Pancreas (tissue), 10 donors: ENCODE measurements around the gene BICD1. TPM values are rescaled to one million over a fixed set of nuclear protein-coding genes. Genes with fewer than 3 reads are reported as not detected.

ENCODE experiments used
- ATAC-seq, 4 donors: fragments of 200-7000 bp; cut with Tn5 transposase; one replicate each; pipeline versions ENCODE4 v1.8.0 to v1.9.1; 2020; ENCODE audit warnings: mild to moderate bottlenecking in 4 of 4, moderate library complexity in 4 of 4
- DNase-seq, 6 donors: peaks; one replicate each; pipeline ENCODE4 v3.0.0-alpha.2; 2020
- FAIRE-seq: peaks from 2 replicates; lab custom pipeline; 2012; peaks lifted over from hg19 to GRCh38; lab: Jason Lieb, UNC
- H3K27ac ChIP-seq, 4 donors: fragments of 200-600 bp; sonication (generic); 1 replicate in 3 of 4; 2 replicates in 1 of 4; pipeline versions ENCODE4 v1.5.0 to v1.8.0; 2020
- H3K27me3 ChIP-seq, 4 donors: fragments of 200-600 bp; one replicate each; pipeline ENCODE4 v1.8.0; 2021
- H3K36me3 ChIP-seq, 3 donors: fragments of 200-600 bp; sonication (generic) in 1 of 3; one replicate each; pipeline versions ENCODE4 v1.5.0 to v1.8.0; 2020 to 2021
- H3K4me1 ChIP-seq, 3 donors: fragments of 200-600 bp; one replicate each; pipeline ENCODE4 v1.8.0; 2021
- H3K4me3 ChIP-seq, 4 donors: fragments of 200-600 bp; sonication (generic) in 2 of 4; one replicate each; pipeline versions ENCODE4 v1.5.0 to v1.8.0; 2020 to 2021
- H3K9me3 ChIP-seq, 4 donors: fragments of 200-600 bp; one replicate each; pipeline ENCODE4 v1.8.0; 2021
- WGBS, 2 donors: extraction: QIAGEN DNeasy Blood & Tissue Kit; methylation state at CpG; one replicate each; pipeline ENCODE4 v1.1.7; 2013; 5-methylcytosine and 5-hydroxymethylcytosine counted together
- intact Hi-C, 3 donors: fragments of 100-400 bp; cut with DNase I; formaldehyde crosslinking; loops; one replicate each; pipeline versions ENCODE4 v1.11.1 to v1.14.2; 2022
- polyA plus RNA-seq, 2 donors: library from polyadenylated mRNA; stranded (reverse); fragments of 200-250 nt; gene quantifications; one replicate each; pipeline ENCODE4 v1.2.3, GENCODE V29; 2013
- total RNA-seq, 6 donors: library from RNA; stranded (reverse); fragmentation: NEBNext Ultra II Directional in 4 of 6; extraction: Animal tissue kit (Norgen Biotek cat#: 25700) in 4 of 6; gene quantifications; one replicate each; pipeline versions ENCODE4 v1.2.1 to v1.2.4, GENCODE V29; 2021 to 2023
- TF ChIP-seq, protein P1 (sequence below), 4 donors: fragments of 200-600 bp; sonication (generic) in 3 of 4; IDR thresholded peaks; one replicate each; pipeline versions ENCODE4 v1.5.0 to v1.8.0; 2021; ENCODE audit warnings: antibody characterized with exemption in 4 of 4
- donor health status: healthy with polysubstance abuse.
- donor health status: DM: no; HTN: no; CAD: no; lungs with moderate emphysema.
- donor health status: DM: no; HTN: no; CAD: no.
- donor health status: control.
- donor health status: control.
- donor health status: Bipolar disorder and iron deficiency.
- donor health status: DM: yes; HTN: yes; CAD: no.
- donor health status: DM: no; HTN: no; CAD: no.
- donor health status: DM: no; HTN: no; CAD: no.
- donor health status: DM: yes; HTN: yes; CAD: no.

BICD1 gene
- total and polyA plus RNA-seq, 8 donors: 2.4 to 8.1 (median 3.4) TPM

DNA sequence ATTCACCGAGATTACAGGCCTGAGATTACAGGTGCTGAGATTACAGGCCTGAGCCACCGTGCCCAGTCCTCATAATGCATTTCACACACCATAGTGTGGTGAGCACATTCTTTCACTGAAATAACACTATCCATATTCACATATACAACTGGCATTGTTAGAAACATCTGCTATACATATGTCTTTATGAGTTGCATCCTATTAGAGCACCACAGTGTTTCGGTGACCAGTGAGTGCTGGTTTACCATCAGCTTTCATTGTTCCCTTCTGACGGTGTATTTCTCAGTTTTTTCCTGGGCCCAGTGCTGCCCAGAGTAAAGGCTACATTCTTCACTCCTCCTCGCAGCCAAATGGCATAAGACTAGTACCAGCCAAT is 196.5 kb downstream of the BICD1 start:
- intact Hi-C loops: loop anchor here in 1 of 3 donors (5.0 to 10.0 kb wide), 3 partner anchors 238 to 648 kb away; partner anchors contain the start of genes ETFBKMT and RESF1
- 88 to 91% methylated on average over 5 of the region's 5 CpGs for WGBS, 2 donors
- FAIRE-seq (no peak), ATAC-seq (no peak), DNase-seq (no peak)
- no peaks in the 10 kb centered on the region for H3K9me3 ChIP-seq
- H3K4me1 ChIP-seq: no peaks in the 10 kb centered on the region
- no peaks in the 10 kb centered on the region for H3K36me3 ChIP-seq
- H3K4me3 ChIP-seq: no peak overlapping the region
- H3K27ac ChIP-seq: no peak overlapping the region
- H3K27me3 ChIP-seq: no peaks in the 10 kb centered on the region
- TF ChIP-seq, protein P1, sequence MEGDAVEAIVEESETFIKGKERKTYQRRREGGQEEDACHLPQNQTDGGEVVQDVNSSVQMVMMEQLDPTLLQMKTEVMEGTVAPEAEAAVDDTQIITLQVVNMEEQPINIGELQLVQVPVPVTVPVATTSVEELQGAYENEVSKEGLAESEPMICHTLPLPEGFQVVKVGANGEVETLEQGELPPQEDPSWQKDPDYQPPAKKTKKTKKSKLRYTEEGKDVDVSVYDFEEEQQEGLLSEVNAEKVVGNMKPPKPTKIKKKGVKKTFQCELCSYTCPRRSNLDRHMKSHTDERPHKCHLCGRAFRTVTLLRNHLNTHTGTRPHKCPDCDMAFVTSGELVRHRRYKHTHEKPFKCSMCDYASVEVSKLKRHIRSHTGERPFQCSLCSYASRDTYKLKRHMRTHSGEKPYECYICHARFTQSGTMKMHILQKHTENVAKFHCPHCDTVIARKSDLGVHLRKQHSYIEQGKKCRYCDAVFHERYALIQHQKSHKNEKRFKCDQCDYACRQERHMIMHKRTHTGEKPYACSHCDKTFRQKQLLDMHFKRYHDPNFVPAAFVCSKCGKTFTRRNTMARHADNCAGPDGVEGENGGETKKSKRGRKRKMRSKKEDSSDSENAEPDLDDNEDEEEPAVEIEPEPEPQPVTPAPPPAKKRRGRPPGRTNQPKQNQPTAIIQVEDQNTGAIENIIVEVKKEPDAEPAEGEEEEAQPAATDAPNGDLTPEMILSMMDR (IDR thresholded peaks at IDR 0.05): no peak

DNA sequence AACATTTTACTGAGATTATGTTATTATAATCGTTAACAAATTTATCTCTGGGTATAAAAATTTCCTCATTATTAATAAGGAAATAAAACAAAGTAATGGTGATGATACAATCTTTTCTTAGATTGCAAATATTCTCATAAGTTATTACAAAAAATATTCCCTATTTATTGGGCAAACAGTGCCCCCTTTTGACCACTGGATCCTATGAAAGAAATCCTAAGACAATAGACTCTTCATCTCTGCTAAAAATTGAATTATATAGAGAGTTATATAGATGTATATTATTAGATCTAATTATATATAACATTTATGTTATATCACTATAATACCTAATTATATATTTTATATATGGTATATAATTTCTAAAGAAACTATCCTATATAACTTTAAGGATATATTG is 198.5 kb downstream of the BICD1 start:
- no peak for ATAC-seq
- Histone ChIP-seq H3K4me1 (no peaks in the 10 kb centered on the region), H3K27me3 (no peaks in the 10 kb centered on the region), H3K36me3 (no peaks in the 10 kb centered on the region), H3K27ac (no peak overlapping the region), H3K4me3 (no peak overlapping the region), H3K9me3 (no peaks in the 10 kb centered on the region)
- peak; percentile 61 for FAIRE-seq
- no peak for DNase-seq
- intact Hi-C loops: loop anchor here in 1 of 3 donors (10.0 kb wide), 2 partner anchors 240 to 650 kb away; partner anchors contain the start of gene ETFBKMT
- WGBS, 2 donors: 25 to 50% methylated on average over 1 of the region's 1 CpG
- TF ChIP-seq, protein P1 (IDR thresholded peaks at IDR 0.05): peak in 1 of 4 donors; percentile 20

DNA sequence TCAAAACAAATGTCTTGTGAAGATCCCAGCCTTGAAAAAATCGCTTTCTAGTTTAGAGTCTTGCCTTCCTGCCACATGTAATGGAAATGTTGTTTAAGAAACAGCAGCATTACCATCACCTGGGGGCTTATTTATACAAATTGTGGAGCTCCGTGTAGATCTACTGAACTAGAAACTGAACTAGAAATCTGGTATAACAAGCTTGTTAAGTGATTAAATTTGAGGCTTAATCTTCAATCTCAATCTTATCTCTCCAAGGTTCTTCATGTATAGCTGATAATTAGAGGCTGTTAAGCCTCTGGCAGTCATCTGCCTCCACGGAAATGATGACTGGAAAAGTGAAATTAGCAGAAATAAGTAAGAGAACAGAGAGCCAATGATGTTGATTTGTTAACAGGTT is 200.7 kb downstream of the BICD1 start:
- H3K4me1 ChIP-seq: no peaks in the 10 kb centered on the region
- no peaks in the 10 kb centered on the region for H3K27me3 ChIP-seq
- H3K9me3 ChIP-seq: no peaks in the 10 kb centered on the region
- H3K27ac ChIP-seq: no peak overlapping the region
- FAIRE-seq (no peak), ATAC-seq (no peak), DNase-seq (no peak)
- intact Hi-C loops: loop anchor here in 1 of 3 donors (10.0 kb wide), 2 partner anchors 243 to 653 kb away; partner anchors contain the start of gene ETFBKMT
- WGBS, 2 donors: 49 to 55% methylated on average over 3 of the region's 3 CpGs
- no peaks in the 10 kb centered on the region for H3K36me3 ChIP-seq
- TF ChIP-seq, protein P1 (IDR thresholded peaks at IDR 0.05): no peak
- no peak overlapping the region for H3K4me3 ChIP-seq

DNA sequence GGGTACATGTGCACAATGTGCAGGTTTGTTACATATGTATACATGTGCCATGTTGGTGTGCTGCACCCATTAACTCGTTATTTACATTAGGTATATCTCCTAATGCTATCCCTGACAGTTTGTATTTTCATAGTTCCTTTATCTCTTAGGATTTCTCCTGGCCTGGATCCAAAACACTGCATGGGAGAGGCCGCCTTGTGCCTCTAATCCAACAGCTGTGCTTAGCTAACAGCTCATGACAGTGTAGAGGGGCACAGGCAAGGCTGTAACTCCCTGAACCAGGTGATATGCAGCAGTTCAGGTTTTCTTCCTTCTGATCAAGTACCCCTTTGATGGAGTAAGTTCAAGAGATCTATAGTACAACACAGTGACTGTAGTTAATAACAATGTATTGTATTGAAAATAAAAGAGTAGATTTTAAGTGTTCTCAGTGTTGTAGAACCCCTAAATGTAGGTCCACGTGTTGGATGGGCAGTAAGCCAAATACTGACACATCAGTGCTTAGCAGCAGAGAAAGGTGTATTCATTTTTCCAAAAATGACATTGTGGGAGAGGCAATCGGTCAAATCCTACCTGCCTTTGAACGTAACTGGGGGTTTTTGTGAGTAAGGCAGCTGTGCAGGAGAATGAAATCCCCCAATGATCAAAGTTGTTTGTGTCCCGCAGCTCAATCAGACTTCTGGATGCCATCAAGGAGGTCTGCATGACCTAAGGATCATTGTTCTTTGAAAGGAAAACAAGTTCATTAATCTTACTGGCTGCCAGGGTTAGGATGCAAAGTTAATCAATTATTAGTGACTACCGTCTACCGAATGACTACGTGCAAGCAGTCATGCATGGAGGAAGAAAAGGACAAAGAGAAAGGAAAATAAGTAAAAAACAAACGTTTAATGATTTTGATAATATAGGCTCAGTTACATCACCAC is 203.4 kb downstream of the BICD1 start:
- H3K27ac ChIP-seq: peak overlapping the region in 2 of 4 donors; percentile 12 to 29
- no peaks in the 10 kb centered on the region for H3K4me1 ChIP-seq
- TF ChIP-seq, protein P1 (IDR thresholded peaks at IDR 0.05): no peak
- ATAC-seq (peak in 3 of 4 donors; percentile 29 to 49 (median 37)), FAIRE-seq (no peak), DNase-seq (no peak)
- H3K27me3 ChIP-seq: no peaks in the 10 kb centered on the region
- H3K4me3 ChIP-seq: no peak overlapping the region
- H3K36me3 ChIP-seq: no peaks in the 10 kb centered on the region
- intact Hi-C loops: loop anchor here in 1 of 3 donors (10.0 kb wide), 2 partner anchors 245 to 655 kb away; partner anchors contain the start of gene ETFBKMT
- no peaks in the 10 kb centered on the region for H3K9me3 ChIP-seq
- 43 to 49% methylated on average over 10 of the region's 10 CpGs for WGBS, 2 donors
